Heart right ventricle (tissue), 16 donors: ENCODE results near the gene TEX10. TPM values are rescaled to one million over a fixed set of nuclear protein-coding genes. Genes with fewer than 3 reads are reported as not detected.
"Not testable (repeated sequence)": the region's sequence is repeated elsewhere in the genome, so short reads cannot be mapped to it uniquely, and the experiment has no call there.

Experiments
- ATAC-seq, 8 donors: fragments of 200-7000 bp; cut with Tn5 transposase; one replicate each; pipeline ENCODE4 v1.9.1; 2020; ENCODE audit warnings: mild to moderate bottlenecking in 8 of 8, moderate library complexity in 8 of 8, moderate number of reproducible peaks in 1 of 8
- DNase-seq, 2 donors: peaks; one replicate each; pipeline ENCODE4 v3.0.0-alpha.2; 2020
- H3K27ac ChIP-seq, 10 donors: fragments of 200-600 bp; sonication (generic) in 2 of 10; one replicate each; pipeline versions ENCODE4 v1.5.0 to v1.8.0; 2020 to 2022; ENCODE audit warnings: mild to moderate bottlenecking in 3 of 10
- H3K27me3 ChIP-seq, 7 donors: fragments of 200-600 bp; one replicate each; pipeline ENCODE4 v1.8.0; 2021 to 2022; ENCODE audit warnings: mild to moderate bottlenecking in 2 of 7
- H3K36me3 ChIP-seq, 9 donors: fragments of 200-600 bp; sonication (generic) in 1 of 9; one replicate each; pipeline versions ENCODE4 v1.5.0 to v1.8.0; 2020 to 2022; ENCODE audit warnings: mild to moderate bottlenecking in 2 of 9
- H3K4me1 ChIP-seq, 9 donors: fragments of 200-600 bp; sonication (generic) in 1 of 9; one replicate each; pipeline versions ENCODE4 v1.5.0 to v1.8.0; 2020 to 2022; ENCODE audit warnings: mild to moderate bottlenecking in 4 of 9
- H3K4me3 ChIP-seq, 10 donors: fragments of 200-600 bp; sonication (generic) in 2 of 10; one replicate each; pipeline versions ENCODE4 v1.5.0 to v1.8.0; 2020 to 2022; ENCODE audit warnings: mild to moderate bottlenecking in 7 of 10, moderate library complexity in 2 of 10
- H3K9me3 ChIP-seq, 11 donors: fragments of 200-600 bp in 10 of 11; sonication (generic) in 2 of 11; one replicate each; pipeline versions ENCODE4 v1.5.0 to v1.8.0; 2013 to 2022; ENCODE audit warnings: mild to moderate bottlenecking in 2 of 11, control low read depth in 1 of 11, moderate library complexity in 1 of 11
- CTCF ChIP-seq, 9 donors: fragments of 200-600 bp; sonication (generic) in 2 of 9; IDR thresholded peaks; one replicate each; pipeline versions ENCODE4 v1.5.0 to v1.8.0; 2021 to 2022; ENCODE audit warnings: antibody characterized with exemption in 9 of 9, mild to moderate bottlenecking in 5 of 9, moderate library complexity in 1 of 9
- WGBS, 2 donors: extraction: QIAGEN DNeasy Blood & Tissue Kit; methylation state at CpG; one replicate each; pipeline ENCODE4 v1.1.7; 2013; ENCODE audit warnings: inconsistent platforms in 1 of 2; 5-methylcytosine and 5-hydroxymethylcytosine counted together
- intact Hi-C, 10 donors: fragments of 100-400 bp; cut with DNase I; formaldehyde crosslinking; loops; one replicate each; pipeline versions ENCODE4 v1.11.1 to v1.14.2; 2022
- polyA plus RNA-seq, 2 donors: library from polyadenylated mRNA; stranded (reverse); fragments of 200-250 nt; gene quantifications; one replicate each; pipeline ENCODE4 v1.2.3, GENCODE V29; 2013
- total RNA-seq, 10 donors: library from RNA; stranded (reverse); fragmentation: NEBNext Ultra II Directional in 3 of 10; extraction: Animal tissue kit (Norgen Biotek cat#: 25700) in 3 of 10; gene quantifications; one replicate each; pipeline versions ENCODE4 v1.2.1 to v1.2.4, GENCODE V29; 2021 to 2023
- donor health status: Arrhythmogenic right ventricular cardiomyopathy.
- donor health status: ischemic (EF 13 %, LVEDD 7.1; RV severe dilation, severe dysfunction).
- donor health status: healthy with polysubstance abuse.
- donor health status: DM: no; HTN: yes; CAD: no.
- donor health status: DM: no; HTN: no; CAD: no.
- donor health status: ischemic (EF 25% LVEDD 6.9; RV normal size, moderate dysfunction).
- donor health status: ischemic (EF 25% LVEDD 5.7; RV mildly dilated, moderate dysfunction).
- donor health status: healthy.
- donor health status: DM: yes; HTN: yes; CAD: no.
- donor health status: Ischemic cardiomyopathy.
- donor health status: ischemic (EF 35%, LVEDD 5.7; RV mildly dilated, moderate dysfunction).
- donor health status: nonischemic (EF 11% LVEDD 7.7; RV severe dilation, severe dysfunction).
- donor health status: DM: yes; HTN: yes; CAD: no.
- donor health status: PGD.
- donor health status: ischemic (EF 29% LVEDD 5.4; RV normal size, mild dysfunction).
- donor health status: nonischemic (EF 23%, LVEDD 6.1; RV moderate dilation, normal function).

TEX10 gene
- total and polyA plus RNA-seq, 12 donors: 2.9 to 10.3 (median 9.0) TPM

GRCh38 chr9:100394816-100395215 is 42.1 kb upstream of the TEX10 start:
- TF ChIP-seq CTCF (IDR thresholded peaks at IDR 0.05): no peak

GRCh38 chr9:100394032-100394695 is 41.4 kb upstream of the TEX10 start:
- DNase-seq (no peak), ATAC-seq (no peak)
- no peaks in the 10 kb centered on the region for H3K9me3 ChIP-seq
- no peak for TF ChIP-seq CTCF (IDR thresholded peaks at IDR 0.05)
- no peaks in the 10 kb centered on the region for H3K27me3 ChIP-seq
- no peak overlapping the region for H3K4me3 ChIP-seq
- H3K4me1 ChIP-seq: peaks cover 0 to 7% (median 0%) of the 10 kb centered on the region in 9 donors
- no peaks in the 10 kb centered on the region for H3K36me3 ChIP-seq
- H3K27ac ChIP-seq: no peak overlapping the region
- intact Hi-C loops: no loop called here

More at GRCh38 chr9:100394816-100395215, 42.1 kb upstream of the TEX10 start:
- Histone ChIP-seq H3K4me1 (peaks cover 0 to 7% (median 0%) of the 10 kb centered on the region in 9 donors), H3K4me3 (no peak overlapping the region), H3K9me3 (no peaks in the 10 kb centered on the region), H3K27me3 (no peaks in the 10 kb centered on the region), H3K27ac (no peak overlapping the region), H3K36me3 (no peaks in the 10 kb centered on the region)
- intact Hi-C loops: no loop called here
- DNase-seq (no peak), ATAC-seq (no peak)
- WGBS, 2 donors: 81 to 86% methylated on average over 2 of the region's 2 CpGs

- 97 to 98% methylated on average over 20 to 21 of the region's 21 CpGs for WGBS, 2 donors
- H3K36me3 ChIP-seq, ATAC-seq, intact Hi-C loops, H3K27ac ChIP-seq, H3K27me3 ChIP-seq, H3K9me3 ChIP-seq, DNase-seq, H3K4me3 ChIP-seq, H3K4me1 ChIP-seq: not testable (repeated sequence)
These were observed 40.2 kb upstream of the TEX10 start for GRCh38 chr9:100392989-100393388.

- intact Hi-C loops: no loop called here
- Histone ChIP-seq H3K4me3 (no peak overlapping the region), H3K27ac (no peak overlapping the region), H3K4me1 (no peaks in the 10 kb centered on the region), H3K9me3 (peaks cover 0 to 22% (median 4%) of the 10 kb centered on the region in 11 donors), H3K36me3 (peaks cover 0 to 4% (median 0%) of the 10 kb centered on the region in 9 donors), H3K27me3 (no peaks in the 10 kb centered on the region)
- 78 to 87% methylated on average over 4 of the region's 4 CpGs for WGBS, 2 donors
- no peak for TF ChIP-seq CTCF (IDR thresholded peaks at IDR 0.05)
- no peak for DNase-seq
- ATAC-seq: no peak
These were observed 27.1 kb upstream of the TEX10 start for GRCh38 chr9:100379862-100380261.

GRCh38 chr9:100377015-100377414 is 24.3 kb upstream of the TEX10 start:
- Histone ChIP-seq H3K4me1 (no peaks in the 10 kb centered on the region), H3K9me3 (peaks cover 0 to 7% (median 0%) of the 10 kb centered on the region in 11 donors), H3K36me3 (no peaks in the 10 kb centered on the region), H3K4me3 (no peak overlapping the region), H3K27me3 (no peaks in the 10 kb centered on the region), H3K27ac (no peak overlapping the region)
- WGBS, 2 donors: 71 to 79% methylated on average over 5 of the region's 5 CpGs
- ATAC-seq (no peak), DNase-seq (no peak)
- TF ChIP-seq CTCF (IDR thresholded peaks at IDR 0.05): no peak
- intact Hi-C loops: no loop called here
